Left lung (tissue), 10 donors: ENCODE data around the gene POU2F1. TPM values are rescaled to one million over a fixed set of nuclear protein-coding genes. Genes with fewer than 3 reads are reported as not detected.

Experiments used
- ATAC-seq: fragments of 200-7000 bp; cut with Tn5 transposase; one replicate; pipeline ENCODE4 v1.9.1; 2020; ENCODE audit warnings: moderate library complexity
- DNase-seq, 4 donors: peaks; one replicate each; pipeline ENCODE4 v3.0.0-alpha.2; 2013 to 2020
- H3K27ac ChIP-seq, 2 donors: fragments of 200-600 bp; sonication (generic) in 1 of 2; one replicate each; pipeline versions ENCODE4 v1.5.0 to v1.8.0; 2020 to 2021
- H3K27me3 ChIP-seq, 2 donors: fragments of 200-600 bp; sonication (generic) in 1 of 2; one replicate each; pipeline versions ENCODE4 v1.5.0 to v1.8.0; 2020 to 2021
- H3K36me3 ChIP-seq, 2 donors: fragments of 200-600 bp; sonication (generic) in 1 of 2; one replicate each; pipeline versions ENCODE4 v1.5.0 to v1.8.0; 2020 to 2021
- H3K4me1 ChIP-seq, 2 donors: fragments of 200-600 bp; one replicate each; pipeline ENCODE4 v1.8.0; 2021
- H3K4me3 ChIP-seq, 2 donors: fragments of 200-600 bp; sonication (generic) in 1 of 2; one replicate each; pipeline versions ENCODE4 v1.5.0 to v1.8.0; 2020 to 2021; ENCODE audit warnings: mild to moderate bottlenecking in 1 of 2
- H3K9me3 ChIP-seq, 2 donors: fragments of 200-600 bp; sonication (generic) in 1 of 2; one replicate each; pipeline versions ENCODE4 v1.5.0 to v1.8.0; 2020 to 2021
- CTCF ChIP-seq, 2 donors: fragments of 200-600 bp; sonication (generic) in 1 of 2; IDR thresholded peaks; one replicate each; pipeline versions ENCODE4 v1.5.0 to v1.8.0; 2021; ENCODE audit warnings: antibody characterized with exemption in 2 of 2
- intact Hi-C, 2 donors: fragments of 100-400 bp; cut with DNase I; formaldehyde crosslinking; loops; one replicate each; pipeline versions ENCODE4 v1.11.2 to v1.14.2; 2022
- polyA plus RNA-seq, 6 donors: library from polyadenylated mRNA; unstranded; fragments of 120-200 nt; gene quantifications; one replicate each; pipeline ENCODE4 v1.2.1, GENCODE V29; 2013; ENCODE audit not compliant: insufficient read length in 6 of 6
- total RNA-seq, 2 donors: library from RNA; stranded (reverse); fragmentation: NEBNext Ultra II Directional; extraction: Animal tissue kit (Norgen Biotek cat#: 25700); gene quantifications; one replicate each; pipeline ENCODE4 v1.2.1, GENCODE V29; 2021
- donor health status: DM: no; HTN: yes; CAD: no.
- donor health status: DM: no; HTN: no; CAD: no.

The POU2F1 gene
- total and polyA plus RNA-seq, 8 donors, result 12.3 to 16.3 (median 15.2) TPM

- no peaks in the 10 kb centered on the region for H3K9me3 ChIP-seq
- no peak overlapping the region for H3K4me3 ChIP-seq
- DNase-seq (no peak), ATAC-seq (no peak)
- no peak for TF ChIP-seq CTCF (IDR thresholded peaks at IDR 0.05)
- intact Hi-C loops, result no loop called here
- H3K36me3 ChIP-seq, result no peaks in the 10 kb centered on the region
- no peak overlapping the region for H3K27ac ChIP-seq
- H3K4me1 ChIP-seq, result no peaks in the 10 kb centered on the region
- no peaks in the 10 kb centered on the region for H3K27me3 ChIP-seq
These were observed 41.9 kb upstream of the POU2F1 start for GRCh38 chr1:167178831-167179230.

- Histone ChIP-seq H3K27me3 (no peaks in the 10 kb centered on the region), H3K36me3 (no peaks in the 10 kb centered on the region), H3K9me3 (no peaks in the 10 kb centered on the region), H3K27ac (no peak overlapping the region), H3K4me3 (no peak overlapping the region), H3K4me1 (no peaks in the 10 kb centered on the region)
- no peak for TF ChIP-seq CTCF (IDR thresholded peaks at IDR 0.05)
- no peak for DNase-seq
- ATAC-seq, result no peak
- intact Hi-C loops, result no loop called here
These were observed 37.9 kb upstream of the POU2F1 start for GRCh38 chr1:167182571-167183320.

DNA sequence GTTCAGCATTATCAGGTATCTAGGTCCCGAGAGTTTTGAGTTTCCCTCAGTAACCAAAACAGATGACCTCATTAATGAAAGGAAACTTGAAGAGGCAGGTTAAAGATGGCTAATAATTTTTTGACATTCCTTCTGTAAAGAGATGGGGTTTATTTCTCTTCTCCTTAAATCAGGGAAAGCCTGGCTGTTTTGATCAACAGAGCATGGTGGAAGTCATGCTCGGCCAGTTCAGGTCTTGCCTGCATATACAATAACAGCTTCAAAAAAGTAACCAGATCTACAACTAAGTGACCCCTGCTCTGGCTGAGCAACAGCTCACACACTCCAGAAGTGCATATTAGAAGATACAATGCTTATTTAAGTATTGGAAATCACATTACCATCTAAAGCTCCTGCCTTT is 36.6 kb upstream of the POU2F1 start:
- no peak for DNase-seq
- TF ChIP-seq CTCF (IDR thresholded peaks at IDR 0.05), result no peak
- intact Hi-C loops, result no loop called here

DNA sequence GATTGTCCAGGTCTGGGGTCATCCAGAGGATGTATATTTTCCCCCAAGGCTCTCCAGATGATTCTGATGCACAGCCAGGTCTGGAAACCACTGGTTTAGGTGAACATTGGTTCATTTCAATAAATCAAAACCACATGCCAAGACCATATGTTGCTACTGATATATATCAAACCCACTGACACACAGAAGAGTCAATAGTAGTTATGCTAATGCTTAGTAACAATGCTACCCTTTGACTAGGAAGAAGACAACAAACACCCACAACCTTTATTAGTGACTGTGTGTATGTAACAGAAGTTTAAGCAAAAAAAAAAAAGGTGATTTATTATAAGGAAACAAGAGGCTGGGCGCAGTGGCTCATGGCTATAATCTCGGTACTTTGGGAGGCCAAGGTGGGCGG is 35.6 kb upstream of the POU2F1 start:
- H3K4me3 ChIP-seq, result no peak overlapping the region
- H3K27ac ChIP-seq, result no peak overlapping the region
- DNase-seq (no peak), ATAC-seq (no peak)
- H3K27me3 ChIP-seq, result no peaks in the 10 kb centered on the region
- no peaks in the 10 kb centered on the region for H3K36me3 ChIP-seq
- no peak for TF ChIP-seq CTCF (IDR thresholded peaks at IDR 0.05)
- H3K4me1 ChIP-seq, result no peaks in the 10 kb centered on the region
- H3K9me3 ChIP-seq, result no peaks in the 10 kb centered on the region
- intact Hi-C loops, result no loop called here

More for the DNA sequence above, 36.6 kb upstream of the POU2F1 start:
- Histone ChIP-seq H3K36me3 (no peaks in the 10 kb centered on the region), H3K27ac (no peak overlapping the region), H3K27me3 (no peaks in the 10 kb centered on the region), H3K9me3 (no peaks in the 10 kb centered on the region), H3K4me3 (no peak overlapping the region), H3K4me1 (no peaks in the 10 kb centered on the region)
- ATAC-seq, result no peak

DNA sequence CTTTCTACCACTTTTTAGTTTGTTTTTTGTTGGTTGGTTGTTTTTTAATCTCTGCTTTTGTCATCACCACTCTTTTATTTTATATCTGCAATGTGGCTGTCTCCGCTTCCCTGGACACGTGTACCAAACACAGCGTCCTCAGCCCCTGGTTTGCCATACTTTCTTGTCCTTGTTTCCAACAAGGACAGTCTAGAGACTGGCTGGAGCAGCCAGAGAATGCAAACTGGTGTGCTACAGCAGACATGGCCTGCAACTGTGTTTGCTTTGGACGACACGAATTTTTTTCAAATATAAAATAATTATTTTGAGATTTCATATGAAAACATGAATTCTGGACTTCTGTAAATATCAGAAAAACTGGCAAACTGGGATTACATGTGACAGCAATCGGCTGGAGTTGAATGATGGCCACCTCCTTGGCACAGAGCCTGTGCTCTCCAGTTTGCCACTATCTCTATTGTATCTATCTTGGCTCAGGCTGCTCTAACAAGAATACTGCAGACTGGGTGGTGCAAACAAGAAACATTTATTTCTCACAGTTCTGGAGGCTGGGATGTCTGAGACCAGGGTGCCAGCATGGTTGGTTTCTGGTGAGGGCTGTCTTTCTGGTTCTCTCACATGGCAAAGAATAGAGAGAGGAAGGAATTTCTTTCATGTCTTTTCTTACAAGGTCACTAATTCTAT is 34.6 kb upstream of the POU2F1 start:
- no peak for ATAC-seq
- no peaks in the 10 kb centered on the region for H3K36me3 ChIP-seq
- no peaks in the 10 kb centered on the region for H3K27me3 ChIP-seq
- intact Hi-C loops, result no loop called here
- H3K4me1 ChIP-seq, result no peaks in the 10 kb centered on the region
- no peak overlapping the region for H3K4me3 ChIP-seq
- no peak for DNase-seq
- no peak overlapping the region for H3K27ac ChIP-seq
- no peaks in the 10 kb centered on the region for H3K9me3 ChIP-seq
- no peak for TF ChIP-seq CTCF (IDR thresholded peaks at IDR 0.05)
